SK-N-SH (cell line): ENCODE results near the gene TEAD2. TPM values are rescaled to one million over a fixed set of nuclear protein-coding genes. Genes with fewer than 3 reads are reported as not detected.

Experiments used
- CTCF ChIA-PET: fragments of 300-600, 350-600 bp; formaldehyde crosslinking; extraction: SDS; loops from one replicate; lab custom pipeline; 2021; lab: Yijun Ruan, JAX
- POLR2A ChIA-PET: fragments of 350-600 bp; sonication (Branson Sonifier 250); formaldehyde crosslinking; extraction: SDS; loops from one replicate; lab custom pipeline; 2020; ENCODE audit warnings: antibody characterized with exemption, inconsistent platforms; lab: Yijun Ruan, JAX
- DNase-seq: peaks from one replicate; pipeline ENCODE4 v3.0.0; 2012
- H2AFZ ChIP-seq: fragments of 200-600 bp; sonication (generic); 2 replicates; pipeline ENCODE4 v1.8.1; 2016; ENCODE audit warnings: antibody characterized with exemption, mild to moderate bottlenecking, low read depth
- H3F3A ChIP-seq: fragments of 200-600 bp; sonication (generic); replicated peaks from 2 replicates; pipeline ENCODE3; 2016; ENCODE audit warnings: antibody characterized with exemption, mild to moderate bottlenecking; ENCODE audit not compliant: insufficient read depth
- H3K27ac ChIP-seq, 2 experiments: fragments of 200-500 bp in 1 of 2; fragments of 200-600 bp in 1 of 2; sonication (Bioruptor generic) in 1 of 2; sonication (generic), shearing (Covaris generic) in 1 of 2; 2 replicates each; pipeline versions ENCODE4 v1.5.1 to v1.6.1; 2014 to 2016; ENCODE audit warnings: low read depth in 2 of 2, inconsistent platforms in 1 of 2, low read length in 1 of 2, mild to moderate bottlenecking in 1 of 2, mixed read lengths in 1 of 2
- H3K27me3 ChIP-seq: fragments of 200-600 bp; sonication (generic), shearing (Covaris generic); 2 replicates; pipeline ENCODE4 v1.6.1; 2016; ENCODE audit warnings: mixed run types; ENCODE audit not compliant: insufficient read depth
- H3K36me3 ChIP-seq, 2 experiments: fragments of 200-500 bp in 1 of 2; fragments of 200-600 bp in 1 of 2; sonication (Bioruptor generic) in 1 of 2; sonication (generic) in 1 of 2; replicated peaks in 1 of 2; 2 replicates each; pipeline versions ENCODE3 to v1.5.1; 2014 to 2016; ENCODE audit warnings: low read length in 1 of 2, mild to moderate bottlenecking in 1 of 2; ENCODE audit not compliant: insufficient read depth in 2 of 2, control insufficient read depth in 1 of 2
- H3K4me1 ChIP-seq, 2 experiments: fragments of 200-500 bp in 1 of 2; fragments of 200-600 bp in 1 of 2; sonication (Bioruptor generic) in 1 of 2; sonication (generic), shearing (Covaris generic) in 1 of 2; 2 replicates each; pipeline versions ENCODE4 v1.5.1 to v1.6.1; 2014 to 2016; ENCODE audit warnings: low read depth in 1 of 2, low read length in 1 of 2, mixed run types in 1 of 2; ENCODE audit not compliant: insufficient read depth in 2 of 2, control insufficient read depth in 1 of 2
- H3K4me2 ChIP-seq: fragments of 200-600 bp; sonication (generic), shearing (Covaris generic); 2 replicates; pipeline ENCODE4 v1.6.1; 2017; ENCODE audit warnings: mixed run types
- H3K4me3 ChIP-seq, 2 experiments: fragments of 200-500 bp in 1 of 2; fragments of 200-600 bp in 1 of 2; sonication (Bioruptor generic) in 1 of 2; sonication (generic), shearing (Covaris generic) in 1 of 2; 2 replicates each; pipeline versions ENCODE4 v1.5.1 to v1.8.1; 2014 to 2016; ENCODE audit warnings: low read depth in 2 of 2, inconsistent platforms in 1 of 2, low read length in 1 of 2, mild to moderate bottlenecking in 1 of 2, mixed read lengths in 1 of 2, moderate library complexity in 1 of 2
- H3K79me2 ChIP-seq: fragments of 200-600 bp; sonication (generic); 2 replicates; pipeline ENCODE4 v1.8.1; 2017; ENCODE audit warnings: mild to moderate bottlenecking; ENCODE audit not compliant: insufficient read depth
- H3K9ac ChIP-seq: fragments of 200-600 bp; sonication (generic); 2 replicates; pipeline ENCODE4 v1.6.1; 2017; ENCODE audit warnings: mixed run types
- H3K9me2 ChIP-seq: fragments of 200-600 bp; sonication (generic); 2 replicates; pipeline ENCODE4 v1.6.1; 2017; ENCODE audit warnings: mixed run types
- H3K9me3 ChIP-seq: fragments of 200-600 bp; sonication (generic); 2 replicates; pipeline ENCODE4 v1.6.1; 2017; ENCODE audit warnings: mixed run types, mild to moderate bottlenecking, moderate library complexity
- H4K20me1 ChIP-seq: fragments of 200-600 bp; sonication (generic); 2 replicates; pipeline ENCODE4 v1.6.1; 2017; ENCODE audit warnings: mild to moderate bottlenecking, mixed run types; ENCODE audit not compliant: insufficient read depth
- CHD2 ChIP-seq: fragments of 150-350 bp; IDR thresholded peaks from 2 replicates; pipeline ENCODE4 v1.6.1; 2018; ENCODE audit warnings: low read length; ENCODE audit not compliant: partially characterized antibody
- ELF1 ChIP-seq: IDR thresholded peaks from 2 replicates; pipeline ENCODE4 v1.4.0; 2012
- FOXM1 ChIP-seq: IDR thresholded peaks from 2 replicates; pipeline ENCODE4 v1.4.0; 2012; ENCODE audit warnings: low read depth, mild to moderate bottlenecking
- NRF1 ChIP-seq: IDR thresholded peaks from 2 replicates; pipeline ENCODE4 v1.6.1; 2012; ENCODE audit warnings: low read depth, mild to moderate bottlenecking, low read length
- PBX3 ChIP-seq: IDR thresholded peaks from 2 replicates; pipeline ENCODE4; 2012
- POLR2AphosphoS5 ChIP-seq: IDR thresholded peaks from 2 replicates; pipeline ENCODE4 v1.6.1; 2012; ENCODE audit warnings: low read depth, low read length
- RCOR1 ChIP-seq: fragments of 150-350 bp; IDR thresholded peaks from 2 replicates; pipeline ENCODE4 v1.6.1; 2017; ENCODE audit warnings: antibody characterized with exemption, low read length
- REST ChIP-seq: IDR thresholded peaks from 2 replicates; pipeline ENCODE4 v1.6.1; 2012; ENCODE audit warnings: mild to moderate bottlenecking, low read depth, low read length, moderate library complexity
- RXRA ChIP-seq: IDR thresholded peaks from 2 replicates; pipeline ENCODE4 v1.4.0; 2012; ENCODE audit warnings: low read depth, mild to moderate bottlenecking, borderline replicate concordance
- SIN3A ChIP-seq: IDR thresholded peaks from 2 replicates; pipeline ENCODE4 v1.6.1; 2012; ENCODE audit warnings: low read depth, mild to moderate bottlenecking, low read length, moderate library complexity, borderline replicate concordance
- USF2 ChIP-seq: fragments of 150-350 bp; IDR thresholded peaks from 2 replicates; pipeline ENCODE4 v1.6.1; 2017; ENCODE audit warnings: antibody characterized with exemption, low read length, low read depth, borderline replicate concordance
- WGBS: methylation state at CpG from one replicate; pipeline ENCODE4 v1.1.6; 2017; ENCODE audit warnings: low lambda C conversion rate; 5-methylcytosine and 5-hydroxymethylcytosine counted together
- polyA plus RNA-seq, 3 experiments: library from polyadenylated mRNA; depleted of rRNA; stranded (reverse); fragments of >200 nt; gene quantifications; 2 replicates each; pipeline ENCODE4 v1.2.3, GENCODE V29; 2012
- small RNA-seq, 7 experiments: library from RNA; depleted of rRNA; stranded (forward); fragments of <200 nt; gene quantifications; one replicate each; pipeline ENCODE3, GENCODE V24; 2012
- TF ChIP-seq, protein P1 (sequence below): IDR thresholded peaks from 2 replicates; pipeline ENCODE4 v1.4.0; 2012; ENCODE audit warnings: low read depth, borderline replicate concordance
- TF ChIP-seq, protein P2 (sequence below): fragments of 150-350 bp; IDR thresholded peaks from 2 replicates; pipeline ENCODE4 v1.6.1; 2016; ENCODE audit warnings: mild to moderate bottlenecking, low read depth, low read length
- TF ChIP-seq, protein P3 (sequence below): IDR thresholded peaks from 2 replicates; pipeline ENCODE4 v1.4.0; 2012; ENCODE audit warnings: low read depth

The TEAD2 gene
- polyA plus RNA-seq, 1 of the 3 experiments (the other 2 are of a cell fraction): 27.9 TPM

- Histone ChIP-seq H3K9me3 (no peaks in the 10 kb centered on the region), H3K27me3 (peaks cover 6% of the 10 kb centered on the region; the same call in 1 of the 2 replicates), H2AFZ (no peak overlapping the region), H3F3A (no peaks in the 10 kb centered on the region), H4K20me1 (no peaks in the 10 kb centered on the region), H3K9me2 (no peaks in the 10 kb centered on the region), H3K79me2 (no peaks in the 10 kb centered on the region), H3K4me2 (no peak overlapping the region), H3K36me3 (no peaks in the 10 kb centered on the region), H3K27ac (no peak overlapping the region), H3K4me1 (no peaks in the 10 kb centered on the region), H3K9ac (no peak overlapping the region), H3K4me3 (no peak overlapping the region)
- TF ChIP-seq REST (no peak), RXRA (no peak), POLR2AphosphoS5 (no peak), ELF1 (no peak), SIN3A (no peak), NRF1 (no peak), RCOR1 (no peak), FOXM1 (no peak), USF2 (no peak), PBX3 (no peak), CHD2 (no peak)
- TF ChIP-seq, protein P1, sequence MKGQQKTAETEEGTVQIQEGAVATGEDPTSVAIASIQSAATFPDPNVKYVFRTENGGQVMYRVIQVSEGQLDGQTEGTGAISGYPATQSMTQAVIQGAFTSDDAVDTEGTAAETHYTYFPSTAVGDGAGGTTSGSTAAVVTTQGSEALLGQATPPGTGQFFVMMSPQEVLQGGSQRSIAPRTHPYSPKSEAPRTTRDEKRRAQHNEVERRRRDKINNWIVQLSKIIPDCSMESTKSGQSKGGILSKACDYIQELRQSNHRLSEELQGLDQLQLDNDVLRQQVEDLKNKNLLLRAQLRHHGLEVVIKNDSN: no peak
- TF ChIP-seq, protein P2, sequence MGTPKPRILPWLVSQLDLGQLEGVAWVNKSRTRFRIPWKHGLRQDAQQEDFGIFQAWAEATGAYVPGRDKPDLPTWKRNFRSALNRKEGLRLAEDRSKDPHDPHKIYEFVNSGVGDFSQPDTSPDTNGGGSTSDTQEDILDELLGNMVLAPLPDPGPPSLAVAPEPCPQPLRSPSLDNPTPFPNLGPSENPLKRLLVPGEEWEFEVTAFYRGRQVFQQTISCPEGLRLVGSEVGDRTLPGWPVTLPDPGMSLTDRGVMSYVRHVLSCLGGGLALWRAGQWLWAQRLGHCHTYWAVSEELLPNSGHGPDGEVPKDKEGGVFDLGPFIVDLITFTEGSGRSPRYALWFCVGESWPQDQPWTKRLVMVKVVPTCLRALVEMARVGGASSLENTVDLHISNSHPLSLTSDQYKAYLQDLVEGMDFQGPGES: no peak
- TF ChIP-seq, protein P3, sequence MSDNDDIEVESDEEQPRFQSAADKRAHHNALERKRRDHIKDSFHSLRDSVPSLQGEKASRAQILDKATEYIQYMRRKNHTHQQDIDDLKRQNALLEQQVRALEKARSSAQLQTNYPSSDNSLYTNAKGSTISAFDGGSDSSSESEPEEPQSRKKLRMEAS: no peak
- no peak for DNase-seq
- ChIA-PET CTCF (interaction anchor here (0.5 kb wide), 1 partner anchor 73 kb away, joined by 3 read pairs; no protein-coding TSS in a partner anchor), POLR2A (no interaction called here)
- 58% methylated on average over 6 of the region's 6 CpGs for WGBS
Measured at GRCh38 chr19:49294401-49294800, 67.8 kb downstream of the TEAD2 start.

Small RNAs within 50 kb of the gene (small RNA-seq; reads per million reads assigned to genes)
- gene MIR4324: 0 reads per million in 7 experiments

Other genes with a start within 250 kb of the TEAD2 start
- gene LIN7B, start 248.0 kb downstream of the TEAD2 start, polyA plus RNA-seq (2012; rRNA removed): 20.8 and 21.1 TPM in 2 replicates
- gene C19orf73, start 243.3 kb downstream of the TEAD2 start, polyA plus RNA-seq (2012; rRNA removed): 2.6 and 3.0 TPM in 2 replicates
- gene PPFIA3, start 242.9 kb downstream of the TEAD2 start, polyA plus RNA-seq (2012; rRNA removed): 5.7 and 5.8 TPM in 2 replicates
- gene HRC, start 207.0 kb downstream of the TEAD2 start, polyA plus RNA-seq (2012; rRNA removed): not detected in 2 replicates
- gene TRPM4, start 204.6 kb downstream of the TEAD2 start, polyA plus RNA-seq (2012; rRNA removed): 16.9 and 20.6 TPM in 2 replicates
- 0.33 and 0.80 TPM in 2 replicates for gene SLC6A16, start 37.2 kb downstream of the TEAD2 start, polyA plus RNA-seq (2012; rRNA removed)
- not detected in 2 replicates for gene CD37, start 27.0 kb downstream of the TEAD2 start, polyA plus RNA-seq (2012; rRNA removed)
- gene DKKL1, start 1.5 kb upstream of the TEAD2 start, polyA plus RNA-seq (2012; rRNA removed): 0.36 and 0.47 TPM in 2 replicates
- gene KASH5, start 25.8 kb upstream of the TEAD2 start, polyA plus RNA-seq (2012; rRNA removed): 0.03 and 0.20 TPM in 2 replicates
- not detected in 2 replicates for gene PTH2, start 61.0 kb upstream of the TEAD2 start, polyA plus RNA-seq (2012; rRNA removed)
- gene GFY, start 63.0 kb upstream of the TEAD2 start, polyA plus RNA-seq (2012; rRNA removed): not detected in 2 replicates
- gene SLC17A7, start 79.1 kb upstream of the TEAD2 start, polyA plus RNA-seq (2012; rRNA removed): 0.39 and 0.59 TPM in 2 replicates
- gene PIH1D1, start 89.4 kb upstream of the TEAD2 start, polyA plus RNA-seq (2012; rRNA removed): 145 and 157 TPM in 2 replicates
- gene ALDH16A1, start 90.8 kb upstream of the TEAD2 start, polyA plus RNA-seq (2012; rRNA removed): 13.6 and 15.7 TPM in 2 replicates
- 4.0 and 6.4 TPM in 2 replicates for gene FLT3LG, start 111.8 kb upstream of the TEAD2 start, polyA plus RNA-seq (2012; rRNA removed)
- 2,604 and 2,748 TPM in 2 replicates for gene RPL13A, start 125.2 kb upstream of the TEAD2 start, polyA plus RNA-seq (2012; rRNA removed)
- 6,915 and 7,579 TPM in 2 replicates for gene RPS11, start 134.0 kb upstream of the TEAD2 start, polyA plus RNA-seq (2012; rRNA removed)
- 75.3 and 91.4 TPM in 2 replicates for gene FCGRT, start 150.2 kb upstream of the TEAD2 start, polyA plus RNA-seq (2012; rRNA removed)
- 1.4 and 1.8 TPM in 2 replicates for gene RCN3, start 165.6 kb upstream of the TEAD2 start, polyA plus RNA-seq (2012; rRNA removed)
- gene NOSIP, start 218.1 kb upstream of the TEAD2 start, polyA plus RNA-seq (2012; rRNA removed): 101 and 128 TPM in 2 replicates
- gene PRRG2, start 218.9 kb upstream of the TEAD2 start, polyA plus RNA-seq (2012; rRNA removed): 0.42 and 0.44 TPM in 2 replicates
- 0.71 and 1.7 TPM in 2 replicates for gene PRR12, start 228.8 kb upstream of the TEAD2 start, polyA plus RNA-seq (2012; rRNA removed)